Measurements from ENCODE around the gene IL32.

Gene IL32, protein sequence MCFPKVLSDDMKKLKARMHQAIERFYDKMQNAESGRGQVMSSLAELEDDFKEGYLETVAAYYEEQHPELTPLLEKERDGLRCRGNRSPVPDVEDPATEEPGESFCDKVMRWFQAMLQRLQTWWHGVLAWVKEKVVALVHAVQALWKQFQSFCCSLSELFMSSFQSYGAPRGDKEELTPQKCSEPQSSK

GRCh38 chr16:3065069-3065741, at the start of gene IL32:
IL32 (plus strand) TSS chr16:3065640; CDS start chr16:3065812, 172 bp downstream.
- no peak for DNase-seq (ENCODE audit: low read depth in 2 of 2)

- no peak for DNase-seq (ENCODE audit: low read depth in 2 of 2)
These were observed 49.4 kb upstream of the IL32 start for GRCh38 chr16:3015865-3016521.

GRCh38 chr16:3017344-3017743, 48.1 kb upstream of the IL32 start:
- DNase-seq (ENCODE audit: low read depth in 2 of 2), result no peak

- no peak for DNase-seq (ENCODE audit: low read depth in 2 of 2)
These were observed 47.5 kb upstream of the IL32 start, which contains the start of gene CLDN6 for GRCh38 chr16:3017794-3018506. CLDN6 (minus strand) TSS chr16:3018183; CDS start chr16:3016021, 2,162 bp downstream.

GRCh38 chr16:3019594-3020246, 45.7 kb upstream of the IL32 start:
- DNase-seq (ENCODE audit: low read depth in 2 of 2), result no peak

- no peak for DNase-seq (ENCODE audit: low read depth in 2 of 2)
These were observed 45.2 kb upstream of the IL32 start, which contains the start of gene TNFRSF12A for GRCh38 chr16:3020247-3020603. TNFRSF12A (plus strand) TSS chr16:3020368; CDS start chr16:3020398, 30 bp downstream.

DNA sequence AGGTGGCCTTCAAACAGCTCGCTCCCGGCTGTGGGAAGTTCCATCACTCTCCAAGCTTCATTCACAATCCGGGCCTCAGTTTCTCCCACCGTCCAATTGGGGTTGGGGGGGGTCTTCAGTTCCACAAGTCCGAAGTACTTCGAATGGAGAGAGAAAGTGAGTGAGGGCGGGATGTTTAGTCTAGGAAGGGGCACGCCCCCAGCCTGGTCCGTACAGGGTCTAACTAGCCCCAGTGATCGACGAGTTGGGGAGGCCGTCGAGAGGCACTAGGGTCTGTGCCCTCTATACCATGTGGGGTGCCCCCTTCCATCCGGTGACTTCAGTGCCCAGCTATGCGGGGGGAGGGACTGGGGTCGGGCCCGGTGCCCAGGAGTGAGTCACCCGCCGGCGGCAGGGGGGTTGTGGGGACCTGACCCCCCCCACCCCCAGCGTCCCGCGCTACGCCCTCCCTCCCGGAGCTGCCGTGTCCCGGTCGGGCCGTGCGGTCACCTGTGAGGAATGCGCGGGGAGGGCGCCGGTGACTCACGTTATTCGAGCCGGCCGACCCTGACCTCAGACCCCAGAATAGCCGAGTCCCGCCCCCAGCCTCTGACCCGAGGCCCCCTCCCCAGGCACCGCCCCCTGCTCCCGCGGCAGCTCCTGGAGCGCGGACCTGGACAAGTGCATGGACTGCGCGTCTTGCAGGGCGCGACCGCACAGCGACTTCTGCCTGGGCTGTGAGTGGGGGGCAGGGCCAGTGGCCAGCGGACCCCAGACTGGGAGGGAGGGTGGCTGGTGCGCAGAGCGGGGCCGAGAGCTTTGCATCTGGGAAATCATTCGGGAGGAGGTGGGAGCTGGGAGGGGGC, 44.6 kb upstream of the IL32 start:
- peak in 1 of 2 donors; percentile 50 for DNase-seq (ENCODE audit: low read depth in 2 of 2)

- peak; percentile 56 to 68 for DNase-seq (ENCODE audit: low read depth in 2 of 2)
These were observed 43.8 kb upstream of the IL32 start for GRCh38 chr16:3021449-3022207.

DNA sequence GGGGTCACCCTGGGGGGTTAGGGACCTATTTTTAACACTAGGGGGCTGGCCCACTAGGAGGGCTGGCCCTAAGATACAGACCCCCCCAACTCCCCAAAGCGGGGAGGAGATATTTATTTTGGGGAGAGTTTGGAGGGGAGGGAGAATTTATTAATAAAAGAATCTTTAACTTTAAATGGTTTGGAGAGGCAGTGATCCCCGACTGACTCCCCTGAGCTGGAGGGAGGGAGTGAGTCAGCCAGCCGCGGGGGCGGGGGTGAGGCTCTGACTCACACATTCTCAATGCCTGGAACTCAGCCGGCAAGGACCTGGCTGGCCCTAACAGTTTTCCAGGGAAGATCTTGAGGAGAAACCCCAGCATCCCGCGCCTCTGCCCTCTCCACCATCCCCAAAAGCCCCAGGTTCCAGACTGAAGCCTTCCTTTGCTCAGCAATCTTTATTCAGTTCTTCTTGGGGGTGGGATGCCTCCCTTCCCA, 43.2 kb upstream of the IL32 start:
- DNase-seq (ENCODE audit: low read depth in 2 of 2), result peak; percentile 60 to 92

GRCh38 chr16:3022684-3023414, 42.6 kb upstream of the IL32 start:
- no peak for DNase-seq (ENCODE audit: low read depth in 2 of 2)

DNA sequence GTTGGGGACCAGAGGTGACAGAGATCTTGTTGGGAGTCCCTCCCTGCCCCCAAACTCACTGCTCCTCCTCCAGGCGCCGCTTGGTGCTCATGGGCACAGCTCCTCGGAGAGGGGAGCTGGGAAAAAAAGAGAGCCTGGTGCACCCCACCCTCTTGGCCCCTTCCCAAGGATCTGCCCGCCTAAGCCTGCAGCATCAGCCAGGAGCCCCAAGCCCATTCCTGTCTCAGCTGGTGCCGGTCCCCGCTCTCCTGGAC, 42.1 kb upstream of the IL32 start:
- no peak for DNase-seq (ENCODE audit: low read depth in 2 of 2)

- peak; percentile 83 to 88 for DNase-seq (ENCODE audit: low read depth in 2 of 2)
These were observed 41.6 kb upstream of the IL32 start, which contains the start of the genes HCFC1R1 and THOC6 for GRCh38 chr16:3023669-3024478. HCFC1R1 (minus strand) TSS chr16:3023942; CDS start chr16:3023941, 1 bp downstream. THOC6 (plus strand) TSS chr16:3024035; CDS start chr16:3024327, 292 bp downstream.

GRCh38 chr16:3025032-3026002, 40.1 kb upstream of the IL32 start:
- DNase-seq (ENCODE audit: low read depth in 2 of 2), result no peak

DNA sequence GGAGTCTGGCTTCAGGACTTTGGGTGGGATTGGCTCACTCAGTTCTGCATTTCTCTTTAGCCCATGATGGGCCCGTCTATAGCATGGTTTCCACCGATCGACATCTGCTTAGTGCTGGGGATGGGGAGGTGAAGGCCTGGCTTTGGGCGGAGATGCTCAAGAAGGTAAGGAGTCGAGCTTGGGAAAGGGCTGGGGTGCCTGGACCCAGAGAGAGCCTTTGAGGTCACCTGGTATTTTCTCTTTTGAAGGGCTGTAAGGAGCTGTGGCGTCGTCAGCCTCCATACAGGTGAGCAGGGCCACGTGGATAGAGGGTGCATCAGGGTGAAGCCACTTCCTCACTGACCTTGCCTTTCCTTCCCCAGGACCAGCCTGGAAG, 39.4 kb upstream of the IL32 start:
- DNase-seq (ENCODE audit: low read depth in 2 of 2), result no peak

DNA sequence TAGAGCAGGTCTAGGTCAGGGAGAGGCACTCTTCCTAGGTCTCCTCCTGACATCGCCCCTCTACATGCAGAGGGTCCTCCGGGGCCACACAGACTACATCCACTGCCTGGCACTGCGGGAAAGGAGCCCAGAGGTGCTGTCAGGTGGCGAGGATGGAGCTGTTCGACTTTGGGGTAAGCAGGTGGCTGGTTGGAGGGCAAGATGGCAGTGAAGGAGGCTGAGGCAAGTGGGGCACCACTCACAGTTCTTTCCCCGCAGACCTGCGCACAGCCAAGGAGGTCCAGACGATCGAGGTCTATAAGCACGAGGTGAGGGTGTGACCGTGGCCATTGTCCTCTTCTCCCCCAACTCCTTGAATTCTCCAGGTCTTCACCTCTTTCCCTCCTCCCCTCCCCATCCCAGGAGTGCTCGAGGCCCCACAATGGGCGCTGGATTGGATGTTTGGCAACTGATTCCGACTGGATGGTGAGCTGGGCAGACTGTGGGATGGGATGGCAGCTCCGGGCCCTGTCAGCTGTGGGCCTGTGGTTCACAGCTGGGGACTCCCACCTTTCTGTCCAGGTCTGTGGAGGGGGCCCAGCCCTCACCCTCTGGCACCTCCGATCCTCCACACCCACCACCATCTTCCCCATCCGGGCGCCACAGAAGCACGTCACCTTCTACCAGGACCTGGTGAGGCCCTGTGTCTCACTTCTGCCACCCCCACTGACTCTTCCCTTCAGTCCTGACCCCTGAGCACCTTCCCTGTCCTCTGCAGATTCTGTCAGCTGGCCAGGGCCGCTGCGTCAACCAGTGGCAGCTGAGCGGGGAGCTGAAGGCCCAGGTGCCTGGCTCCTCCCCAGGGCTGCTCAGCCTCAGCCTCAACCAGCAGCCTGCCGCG, 38.6 kb upstream of the IL32 start:
- DNase-seq (ENCODE audit: low read depth in 2 of 2), result no peak

- no peak for DNase-seq (ENCODE audit: low read depth in 2 of 2)
These were observed 38.0 kb upstream of the IL32 start for GRCh38 chr16:3027489-3027795.

Measured in stimulated activated CD4-positive, alpha-beta T cell treated with anti-CD3 and anti-CD28 coated beads, Interleukin-1b, Interleukin-23, amount 100 ng/mL, for 1 hour (primary cell).